ENCODE results near the gene IRF8.
"Not testable (repeated sequence)": the region's sequence is repeated elsewhere in the genome, so short reads cannot be mapped to it uniquely, and the experiment has no call there.

The IRF8 gene

GRCh38 chr16:85898521-85899442 lies at the start of gene IRF8:
IRF8 (plus strand) TSS chr16:85899162; CDS start chr16:85903016, 3,854 bp downstream.
- DNase-seq (ENCODE audit: low spot score) = peak; percentile 68

GRCh38 chr16:85849388-85849787 lies 49.6 kb upstream of the IRF8 start:
- DNase-seq (ENCODE audit: low spot score) = no peak

GRCh38 chr16:85850344-85850880 lies 48.5 kb upstream of the IRF8 start:
- DNase-seq (ENCODE audit: low spot score) = no peak

- DNase-seq (ENCODE audit: low spot score) = no peak
Observed at GRCh38 chr16:85851034-85851785, 47.8 kb upstream of the IRF8 start.

- DNase-seq (ENCODE audit: low spot score) = no peak
Observed at GRCh38 chr16:85853547-85854545, 45.1 kb upstream of the IRF8 start.

GRCh38 chr16:85854935-85855334 lies 44.0 kb upstream of the IRF8 start:
- no peak for DNase-seq (ENCODE audit: low spot score)

GRCh38 chr16:85856079-85856478 lies 42.9 kb upstream of the IRF8 start:
- peak; percentile 26 for DNase-seq (ENCODE audit: low spot score)

GRCh38 chr16:85856585-85856984 lies 42.4 kb upstream of the IRF8 start:
- no peak for DNase-seq (ENCODE audit: low spot score)

GRCh38 chr16:85857406-85857805 lies 41.6 kb upstream of the IRF8 start:
- no peak for DNase-seq (ENCODE audit: low spot score)

GRCh38 chr16:85858571-85858970 lies 40.4 kb upstream of the IRF8 start:
- not testable (repeated sequence) for DNase-seq (ENCODE audit: low spot score)

- no peak for DNase-seq (ENCODE audit: low spot score)
Observed at GRCh38 chr16:85858984-85859817, 39.8 kb upstream of the IRF8 start.

GRCh38 chr16:85859818-85860125 lies 39.2 kb upstream of the IRF8 start:
- DNase-seq (ENCODE audit: low spot score) = no peak

GRCh38 chr16:85860413-85861094 lies 38.4 kb upstream of the IRF8 start:
- DNase-seq (ENCODE audit: low spot score) = no peak

- DNase-seq (ENCODE audit: low spot score) = no peak
Observed at GRCh38 chr16:85861095-85861825, 37.7 kb upstream of the IRF8 start.

- DNase-seq (ENCODE audit: low spot score) = no peak
Observed at GRCh38 chr16:85862476-85863383, 36.2 kb upstream of the IRF8 start.

GRCh38 chr16:85863384-85863774 lies 35.6 kb upstream of the IRF8 start:
- peak; percentile 54 for DNase-seq (ENCODE audit: low spot score)

GRCh38 chr16:85864965-85865364 lies 34.0 kb upstream of the IRF8 start:
- no peak for DNase-seq (ENCODE audit: low spot score)

GRCh38 chr16:85867189-85867588 lies 31.8 kb upstream of the IRF8 start:
- DNase-seq (ENCODE audit: low spot score) = no peak

Data from kidney tubule cell (primary cell).